CD4-positive, alpha-beta memory T cell (primary cell): ENCODE results near the gene ARMC9. TPM values are rescaled to one million over a fixed set of nuclear protein-coding genes. Genes with fewer than 3 reads are reported as not detected.

Source experiments
- CTCF ChIA-PET: fragments of 350-600 bp; sonication (Branson Sonifier 250); formaldehyde crosslinking; loops from one replicate; lab custom pipeline; 2021; ENCODE audit warnings: inconsistent platforms; ENCODE audit not compliant: partially characterized antibody; lab: Charles Lee
- POLR2A ChIA-PET: fragments of 350-600 bp; sonication (Branson Sonifier 250); formaldehyde crosslinking; loops from one replicate; lab custom pipeline; 2021; ENCODE audit not compliant: partially characterized antibody; lab: Charles Lee
- DNase-seq, 5 donors: peaks; one replicate each; pipeline versions ENCODE4 v3.0.0 to v3.0.0-alpha.2; 2020 to 2022; ENCODE audit warnings: mixed read lengths in 1 of 5
- H3K27ac ChIP-seq: one replicate; pipeline ENCODE4 v1.7.0; 2013; ENCODE audit warnings: low read depth, low read length
- H3K27me3 ChIP-seq: 2 replicates; pipeline ENCODE4 v1.7.0; 2013; ENCODE audit warnings: mild to moderate bottlenecking, low read length, moderate library complexity; ENCODE audit not compliant: insufficient read depth
- H3K36me3 ChIP-seq: 2 replicates; pipeline ENCODE4 v1.7.0; 2013; ENCODE audit warnings: mild to moderate bottlenecking, low read length, moderate library complexity; ENCODE audit not compliant: insufficient read depth
- H3K4me1 ChIP-seq: 2 replicates; pipeline ENCODE4 v1.7.0; 2013; ENCODE audit warnings: mild to moderate bottlenecking, low read length, moderate library complexity; ENCODE audit not compliant: insufficient read depth
- H3K4me3 ChIP-seq, 2 donors: one replicate each; pipeline ENCODE4 v1.7.0; 2013; ENCODE audit warnings: low read length in 2 of 2, mild to moderate bottlenecking in 1 of 2
- H3K9me3 ChIP-seq, 2 donors: one replicate each; pipeline ENCODE4 v1.7.0; 2013; ENCODE audit warnings: low read length in 2 of 2, control low read depth in 1 of 2; ENCODE audit not compliant: control insufficient read depth in 1 of 2
- H3K27ac Mint-ChIP-seq, 7 donors: one replicate each; pipeline ENCODE4 v1.8.0; 2020 to 2021; ENCODE audit warnings: mixed read lengths in 7 of 7, mild to moderate bottlenecking in 6 of 7, inconsistent platforms in 3 of 7, moderate library complexity in 3 of 7
- H3K27me3 Mint-ChIP-seq, 2 donors: one replicate each; pipeline ENCODE4 v1.8.0; 2020 to 2021; ENCODE audit warnings: mixed read lengths in 2 of 2
- H3K36me3 Mint-ChIP-seq, 2 donors: one replicate each; pipeline ENCODE4 v1.8.0; 2020 to 2021; ENCODE audit warnings: mixed read lengths in 2 of 2, inconsistent platforms in 1 of 2, mild to moderate bottlenecking in 1 of 2
- H3K4me1 Mint-ChIP-seq, 4 donors: one replicate each; pipeline ENCODE4 v1.8.0; 2020 to 2021; ENCODE audit warnings: mixed read lengths in 4 of 4, mild to moderate bottlenecking in 1 of 4
- H3K4me3 Mint-ChIP-seq, 8 donors: one replicate each; pipeline ENCODE4 v1.8.0; 2020 to 2021; ENCODE audit warnings: mixed read lengths in 8 of 8, mild to moderate bottlenecking in 7 of 8, moderate library complexity in 6 of 8, inconsistent platforms in 3 of 8
- H3K9me3 Mint-ChIP-seq, 8 donors: one replicate each; pipeline ENCODE4 v1.8.0; 2020 to 2021; ENCODE audit warnings: mixed read lengths in 8 of 8, mild to moderate bottlenecking in 5 of 8, inconsistent platforms in 3 of 8, moderate library complexity in 1 of 8
- intact Hi-C: fragments of 100-400 bp; cut with micrococcal nuclease; formaldehyde crosslinking; loops from one replicate; pipeline ENCODE4 v1.15.1; 2023
- polyA plus RNA-seq, 2 donors: library from polyadenylated mRNA; unstranded; fragments of 300-500 nt; fragmentation: Illumina TruSeq; gene quantifications; one replicate each; pipeline ENCODE4 v1.2.3, GENCODE V29; 2021
- total RNA-seq, 2 experiments: library from RNA; stranded (reverse); gene quantifications; one replicate each; pipeline ENCODE4 v1.2.3, GENCODE V29; 2021

Gene ARMC9
- total and polyA plus RNA-seq, 4 experiments from 2014 or later: 0.50 to 1.4 (median 1.1) TPM; not detected in 1

DNA sequence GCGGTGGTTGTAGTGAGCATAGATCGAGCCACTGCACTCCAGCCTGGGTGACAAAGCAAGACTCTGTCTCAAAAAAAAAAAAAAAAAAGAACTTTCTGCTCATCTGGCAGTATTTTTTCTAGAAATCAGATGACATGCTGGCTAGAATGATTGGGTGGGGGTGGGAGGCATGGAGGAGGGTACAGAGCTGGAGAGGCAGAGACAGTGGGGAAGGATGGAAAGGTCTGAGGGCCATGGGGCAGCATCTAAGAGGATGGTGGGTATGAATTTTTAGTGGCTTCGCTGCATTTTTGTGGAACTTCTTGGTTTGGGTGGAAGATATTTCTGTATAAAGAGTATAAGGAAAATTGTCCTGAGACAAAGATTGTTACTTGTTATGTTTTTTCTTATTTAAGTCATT lies 23.3 kb downstream of the ARMC9 start:
- DNase-seq: no peak
- H3K9me3 ChIP-seq: no peaks in the 10 kb centered on the region
- H3K27me3 ChIP-seq: no peaks in the 10 kb centered on the region
- Mint-ChIP-seq H3K9me3 (no peaks in the 10 kb centered on the region), H3K4me3 (no peak overlapping the region), H3K27me3 (no peaks in the 10 kb centered on the region), H3K4me1 (no peaks in the 10 kb centered on the region), H3K36me3 (no peaks in the 10 kb centered on the region), H3K27ac (no peak overlapping the region)
- H3K4me3 ChIP-seq: no peak overlapping the region
- H3K4me1 ChIP-seq: no peaks in the 10 kb centered on the region
- H3K27ac ChIP-seq: no peak overlapping the region
- POLR2A ChIA-PET: no interaction called here
- CTCF ChIA-PET: no interaction called here
- intact Hi-C loops: no loop called here
- H3K36me3 ChIP-seq: no peaks in the 10 kb centered on the region

DNA sequence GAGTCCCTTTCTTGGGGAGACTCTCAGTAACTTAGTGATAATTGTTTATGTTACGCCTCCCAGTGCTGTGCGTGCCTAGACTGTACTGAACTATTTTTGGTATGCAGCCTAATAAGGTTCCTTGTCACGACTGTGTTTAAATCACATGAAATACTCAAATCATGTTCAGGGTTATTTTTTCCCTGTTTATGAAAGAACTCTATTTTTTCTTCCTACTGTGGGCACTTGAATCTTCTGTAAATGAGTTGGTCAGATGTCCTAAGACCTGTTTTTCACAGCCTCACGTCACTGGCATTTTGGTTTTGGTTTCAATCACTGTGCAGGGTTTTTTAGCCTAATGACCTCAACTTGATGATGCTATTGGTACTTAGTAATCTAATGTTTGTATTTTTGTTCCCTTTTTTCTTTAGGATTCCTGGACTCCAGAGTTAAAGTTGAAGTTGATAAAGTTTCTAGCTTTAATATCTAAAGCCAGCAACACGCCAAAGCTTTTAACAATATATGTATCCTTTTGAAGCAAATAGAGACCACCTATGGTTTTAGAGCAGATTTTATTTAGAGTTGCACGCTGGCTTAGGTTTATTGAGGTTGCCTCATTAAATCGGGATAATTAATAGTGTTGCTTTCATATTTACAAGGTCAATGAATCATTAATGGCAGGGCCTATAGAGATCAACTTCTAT lies 24.0 kb downstream of the ARMC9 start:
- CTCF ChIA-PET: no interaction called here
- DNase-seq: no peak
- POLR2A ChIA-PET: no interaction called here

GRCh38 chr2:231223001-231223375 lies 24.6 kb downstream of the ARMC9 start:
- H3K4me3 Mint-ChIP-seq: no peak overlapping the region
- H3K36me3 Mint-ChIP-seq: no peaks in the 10 kb centered on the region
- H3K27me3 Mint-ChIP-seq: no peaks in the 10 kb centered on the region
- Histone ChIP-seq H3K36me3 (no peaks in the 10 kb centered on the region), H3K9me3 (no peaks in the 10 kb centered on the region), H3K27ac (no peak overlapping the region), H3K4me3 (no peak overlapping the region), H3K4me1 (no peaks in the 10 kb centered on the region), H3K27me3 (no peaks in the 10 kb centered on the region)
- intact Hi-C loops: no loop called here
- ChIA-PET CTCF (no interaction called here), POLR2A (no interaction called here)
- no peaks in the 10 kb centered on the region for H3K4me1 Mint-ChIP-seq
- no peaks in the 10 kb centered on the region for H3K9me3 Mint-ChIP-seq
- no peak for DNase-seq
- H3K27ac Mint-ChIP-seq: no peak overlapping the region

More for the DNA sequence above, 24.0 kb downstream of the ARMC9 start:
- Mint-ChIP-seq H3K27me3 (no peaks in the 10 kb centered on the region), H3K27ac (no peak overlapping the region), H3K4me3 (no peak overlapping the region), H3K36me3 (no peaks in the 10 kb centered on the region), H3K9me3 (no peaks in the 10 kb centered on the region), H3K4me1 (no peaks in the 10 kb centered on the region)
- Histone ChIP-seq H3K9me3 (no peaks in the 10 kb centered on the region), H3K27me3 (no peaks in the 10 kb centered on the region), H3K27ac (no peak overlapping the region), H3K4me3 (no peak overlapping the region), H3K36me3 (no peaks in the 10 kb centered on the region), H3K4me1 (no peaks in the 10 kb centered on the region)
- intact Hi-C loops: no loop called here

GRCh38 chr2:231223458-231223976 lies 25.1 kb downstream of the ARMC9 start:
- H3K36me3 ChIP-seq: no peaks in the 10 kb centered on the region
- Mint-ChIP-seq H3K4me3 (no peak overlapping the region), H3K27ac (no peak overlapping the region), H3K27me3 (no peaks in the 10 kb centered on the region), H3K9me3 (no peaks in the 10 kb centered on the region), H3K36me3 (no peaks in the 10 kb centered on the region), H3K4me1 (no peaks in the 10 kb centered on the region)
- no peak overlapping the region for H3K4me3 ChIP-seq
- H3K27me3 ChIP-seq: no peaks in the 10 kb centered on the region
- intact Hi-C loops: no loop called here
- no peaks in the 10 kb centered on the region for H3K4me1 ChIP-seq
- CTCF ChIA-PET: no interaction called here
- no peak for DNase-seq
- POLR2A ChIA-PET: no interaction called here
- H3K27ac ChIP-seq: no peak overlapping the region
- H3K9me3 ChIP-seq: no peaks in the 10 kb centered on the region

GRCh38 chr2:231227310-231228162 lies 29.1 kb downstream of the ARMC9 start:
- ChIA-PET CTCF (interaction anchor here (0.8 to 6.9 kb wide), 9 partner anchors 9 to 255 kb away, joined by 3 to 56 read pairs (median 4); no protein-coding TSS in a partner anchor), POLR2A (interaction anchor here (0.9 kb wide), 2 partner anchors 224 to 228 kb away, joined by 3 read pairs; no protein-coding TSS in a partner anchor)
- Histone ChIP-seq H3K27me3 (no peaks in the 10 kb centered on the region), H3K4me1 (no peaks in the 10 kb centered on the region), H3K4me3 (no peak overlapping the region), H3K9me3 (no peaks in the 10 kb centered on the region), H3K27ac (no peak overlapping the region), H3K36me3 (no peaks in the 10 kb centered on the region)
- Mint-ChIP-seq H3K4me1 (no peaks in the 10 kb centered on the region), H3K36me3 (no peaks in the 10 kb centered on the region), H3K27me3 (no peaks in the 10 kb centered on the region), H3K9me3 (no peaks in the 10 kb centered on the region), H3K4me3 (no peak overlapping the region), H3K27ac (no peak overlapping the region)
- peak; percentile 44 to 58 (median 50) for DNase-seq
- intact Hi-C loops: no loop called here

DNA sequence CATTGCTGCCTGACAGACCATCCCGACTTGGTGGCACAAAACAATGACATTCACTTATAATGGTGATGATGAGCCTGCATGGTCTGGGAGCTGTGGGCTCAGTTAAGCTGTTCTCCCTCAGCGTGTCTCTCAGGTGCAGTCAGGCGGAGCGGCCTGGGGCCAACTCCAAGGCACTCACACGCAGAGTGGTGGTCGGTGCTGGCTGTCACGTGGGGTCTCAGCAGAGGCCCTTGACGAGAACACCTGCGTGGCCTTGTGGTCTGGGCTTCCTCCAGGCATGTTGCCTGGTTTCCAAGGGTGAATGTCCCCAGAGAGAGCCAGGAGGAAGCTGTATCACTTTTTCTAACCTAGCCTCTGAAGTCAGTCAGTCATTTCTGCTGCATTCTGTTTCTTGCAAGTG lies 29.8 kb downstream of the ARMC9 start:
- Mint-ChIP-seq H3K4me3 (no peak overlapping the region), H3K27ac (no peak overlapping the region), H3K9me3 (no peaks in the 10 kb centered on the region), H3K4me1 (no peaks in the 10 kb centered on the region), H3K36me3 (no peaks in the 10 kb centered on the region), H3K27me3 (no peaks in the 10 kb centered on the region)
- Histone ChIP-seq H3K36me3 (no peaks in the 10 kb centered on the region), H3K4me3 (no peak overlapping the region), H3K27me3 (no peaks in the 10 kb centered on the region), H3K9me3 (no peaks in the 10 kb centered on the region), H3K4me1 (no peaks in the 10 kb centered on the region), H3K27ac (no peak overlapping the region)
- DNase-seq: no peak
- POLR2A ChIA-PET: interaction anchor here (0.9 kb wide), 1 partner anchor 223 kb away, joined by 3 read pairs; no protein-coding TSS in a partner anchor
- intact Hi-C loops: no loop called here
- CTCF ChIA-PET: interaction anchor here (0.8 to 6.9 kb wide), 5 partner anchors 9 to 254 kb away, joined by 3 to 56 read pairs (median 5); no protein-coding TSS in a partner anchor

DNA sequence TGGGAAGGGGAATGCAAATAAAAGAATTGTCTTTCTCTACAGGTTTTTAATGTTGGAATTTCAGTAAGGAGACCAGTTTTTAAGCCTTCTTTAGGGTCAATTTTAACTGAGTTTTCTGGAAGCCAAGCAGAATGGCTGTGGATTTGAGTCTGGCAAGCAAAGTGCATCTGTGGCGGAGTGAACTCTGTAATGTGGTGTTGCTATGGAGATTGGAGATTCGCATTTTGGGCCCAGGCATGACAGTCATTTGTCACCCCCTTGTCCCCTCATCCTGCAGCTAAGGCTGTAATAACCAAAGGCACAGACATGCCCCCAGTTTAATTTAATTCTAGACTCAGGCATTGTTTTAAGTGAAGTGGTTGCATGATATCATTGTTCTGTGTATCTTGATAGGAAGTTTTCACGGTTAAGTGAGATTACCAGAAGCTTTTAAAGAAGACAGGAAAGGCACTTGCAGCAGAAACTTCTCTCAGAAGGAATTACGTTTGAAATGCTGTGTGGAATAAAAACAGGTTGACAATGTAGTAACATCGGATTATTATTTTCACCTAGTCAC lies 30.6 kb downstream of the ARMC9 start:
- intact Hi-C loops: no loop called here
- no peaks in the 10 kb centered on the region for H3K36me3 ChIP-seq
- Mint-ChIP-seq H3K9me3 (no peaks in the 10 kb centered on the region), H3K27ac (no peak overlapping the region), H3K27me3 (no peaks in the 10 kb centered on the region), H3K4me3 (no peak overlapping the region), H3K36me3 (no peaks in the 10 kb centered on the region), H3K4me1 (no peaks in the 10 kb centered on the region)
- no peak overlapping the region for H3K4me3 ChIP-seq
- DNase-seq: no peak
- POLR2A ChIA-PET: no interaction called here
- H3K27ac ChIP-seq: no peak overlapping the region
- H3K27me3 ChIP-seq: no peaks in the 10 kb centered on the region
- H3K4me1 ChIP-seq: no peaks in the 10 kb centered on the region
- no peaks in the 10 kb centered on the region for H3K9me3 ChIP-seq
- CTCF ChIA-PET: interaction anchor here (1.5 to 6.9 kb wide), 3 partner anchors 9 to 224 kb away, joined by 6 to 56 read pairs (median 12); no protein-coding TSS in a partner anchor
